DND-41 (cell line): ENCODE results near the gene CYB561A3.

Experiments
- EZH2 ChIP-seq: IDR thresholded peaks from 3 replicates; pipeline ENCODE4 v1.6.1; 2012; ENCODE audit warnings: borderline replicate concordance, low read depth, mild to moderate bottlenecking, moderate library complexity, low read length, inconsistent platforms; ENCODE audit not compliant: severe bottlenecking
- TF ChIP-seq, protein P1 (sequence below): IDR thresholded peaks from 2 replicates; pipeline ENCODE4 v1.5.1; 2012; ENCODE audit warnings: borderline replicate concordance, low read length, moderate library complexity, mild to moderate bottlenecking; ENCODE audit not compliant: poor library complexity, severe bottlenecking; ENCODE audit errors: extremely low read depth

- TF ChIP-seq, protein P1, sequence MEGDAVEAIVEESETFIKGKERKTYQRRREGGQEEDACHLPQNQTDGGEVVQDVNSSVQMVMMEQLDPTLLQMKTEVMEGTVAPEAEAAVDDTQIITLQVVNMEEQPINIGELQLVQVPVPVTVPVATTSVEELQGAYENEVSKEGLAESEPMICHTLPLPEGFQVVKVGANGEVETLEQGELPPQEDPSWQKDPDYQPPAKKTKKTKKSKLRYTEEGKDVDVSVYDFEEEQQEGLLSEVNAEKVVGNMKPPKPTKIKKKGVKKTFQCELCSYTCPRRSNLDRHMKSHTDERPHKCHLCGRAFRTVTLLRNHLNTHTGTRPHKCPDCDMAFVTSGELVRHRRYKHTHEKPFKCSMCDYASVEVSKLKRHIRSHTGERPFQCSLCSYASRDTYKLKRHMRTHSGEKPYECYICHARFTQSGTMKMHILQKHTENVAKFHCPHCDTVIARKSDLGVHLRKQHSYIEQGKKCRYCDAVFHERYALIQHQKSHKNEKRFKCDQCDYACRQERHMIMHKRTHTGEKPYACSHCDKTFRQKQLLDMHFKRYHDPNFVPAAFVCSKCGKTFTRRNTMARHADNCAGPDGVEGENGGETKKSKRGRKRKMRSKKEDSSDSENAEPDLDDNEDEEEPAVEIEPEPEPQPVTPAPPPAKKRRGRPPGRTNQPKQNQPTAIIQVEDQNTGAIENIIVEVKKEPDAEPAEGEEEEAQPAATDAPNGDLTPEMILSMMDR, result no peak
- no peak for TF ChIP-seq EZH2
These were observed 45.5 kb upstream of the CYB561A3 start for GRCh38 chr11:61406991-61407728.
